Activated B cell treated with CpG ODN at 0.5 μM for 24 hours (primary cell): ENCODE data around the gene GLCCI1. TPM values are rescaled to one million over a fixed set of nuclear protein-coding genes. Genes with fewer than 3 reads are reported as not detected.
A peak's percentile ranks its signal among the peaks of the same experiment; 100 is the strongest.

Experiments used
- ATAC-seq: fragments of 200-7000 bp; cut with Tn5 transposase; one replicate; pipeline ENCODE4 v1.10.0; 2021; ENCODE audit warnings: low read depth, mild to moderate bottlenecking, moderate library complexity
- CTCF ChIA-PET: fragments of 350-600 bp; sonication (Branson Sonifier 250); formaldehyde crosslinking; loops from one replicate; lab custom pipeline; 2021; ENCODE audit warnings: antibody characterized with exemption; lab: Charles Lee
- POLR2A ChIA-PET: fragments of 350-600 bp; sonication (Branson Sonifier 250); formaldehyde crosslinking; loops from one replicate; lab custom pipeline; 2021; ENCODE audit warnings: antibody characterized with exemption; lab: Charles Lee
- DNase-seq: peaks from one replicate; pipeline ENCODE4 v3.0.0; 2022
- H3K27ac Mint-ChIP-seq: one replicate; pipeline ENCODE4 v1.8.0; 2020; ENCODE audit warnings: mixed read lengths
- H3K27me3 Mint-ChIP-seq: one replicate; pipeline ENCODE4 v1.8.0; 2021; ENCODE audit warnings: mixed read lengths
- H3K36me3 Mint-ChIP-seq: one replicate; pipeline ENCODE4 v1.8.0; 2021; ENCODE audit warnings: low read depth, mixed read lengths
- H3K4me1 Mint-ChIP-seq: one replicate; pipeline ENCODE4 v1.8.0; 2021; ENCODE audit warnings: mixed read lengths
- H3K4me3 Mint-ChIP-seq: one replicate; pipeline ENCODE4 v1.8.0; 2020; ENCODE audit warnings: mild to moderate bottlenecking, mixed read lengths
- H3K9me3 Mint-ChIP-seq: one replicate; pipeline ENCODE4 v1.8.0; 2020; ENCODE audit warnings: mixed read lengths
- intact Hi-C: fragments of 100-400 bp; cut with micrococcal nuclease; formaldehyde crosslinking; loops from one replicate; pipeline ENCODE4 v1.15.1; 2024
- total RNA-seq: library from RNA; stranded (reverse); gene quantifications from 2 replicates; pipeline ENCODE4 v1.2.3, GENCODE V29; 2022
- TF ChIP-seq, protein P1 (sequence below): fragments of 200-600 bp; IDR thresholded peaks from one replicate; pipeline ENCODE4 v1.8.0; 2022; ENCODE audit warnings: antibody characterized with exemption, mild to moderate bottlenecking

Gene GLCCI1
- total RNA-seq, 1 donor from 2014 or later, result 37.4 TPM

DNA sequence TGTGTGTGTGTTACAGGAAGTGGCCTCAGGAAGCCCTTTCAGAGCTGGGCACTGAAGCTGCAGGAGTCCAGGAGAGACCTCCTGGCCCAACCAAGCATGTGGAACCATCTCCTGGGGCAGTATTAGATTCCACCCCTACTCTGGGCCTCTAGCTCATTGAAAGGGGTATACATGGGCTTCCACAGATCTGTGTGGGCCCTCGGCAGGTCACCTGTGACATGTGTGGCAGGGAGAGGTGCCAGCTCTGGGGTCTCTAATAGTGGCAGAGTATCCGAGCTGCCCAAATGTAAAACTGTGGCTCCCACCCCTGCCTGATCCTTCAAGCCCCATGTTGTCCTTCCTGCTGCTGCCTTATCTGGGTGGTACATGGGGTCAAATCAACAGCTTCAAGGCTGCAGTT is 144.1 kb downstream of the GLCCI1 start:
- TF ChIP-seq, protein P1, sequence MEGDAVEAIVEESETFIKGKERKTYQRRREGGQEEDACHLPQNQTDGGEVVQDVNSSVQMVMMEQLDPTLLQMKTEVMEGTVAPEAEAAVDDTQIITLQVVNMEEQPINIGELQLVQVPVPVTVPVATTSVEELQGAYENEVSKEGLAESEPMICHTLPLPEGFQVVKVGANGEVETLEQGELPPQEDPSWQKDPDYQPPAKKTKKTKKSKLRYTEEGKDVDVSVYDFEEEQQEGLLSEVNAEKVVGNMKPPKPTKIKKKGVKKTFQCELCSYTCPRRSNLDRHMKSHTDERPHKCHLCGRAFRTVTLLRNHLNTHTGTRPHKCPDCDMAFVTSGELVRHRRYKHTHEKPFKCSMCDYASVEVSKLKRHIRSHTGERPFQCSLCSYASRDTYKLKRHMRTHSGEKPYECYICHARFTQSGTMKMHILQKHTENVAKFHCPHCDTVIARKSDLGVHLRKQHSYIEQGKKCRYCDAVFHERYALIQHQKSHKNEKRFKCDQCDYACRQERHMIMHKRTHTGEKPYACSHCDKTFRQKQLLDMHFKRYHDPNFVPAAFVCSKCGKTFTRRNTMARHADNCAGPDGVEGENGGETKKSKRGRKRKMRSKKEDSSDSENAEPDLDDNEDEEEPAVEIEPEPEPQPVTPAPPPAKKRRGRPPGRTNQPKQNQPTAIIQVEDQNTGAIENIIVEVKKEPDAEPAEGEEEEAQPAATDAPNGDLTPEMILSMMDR, result no peak
- CTCF ChIA-PET, result interaction anchor here (0.9 kb wide), 1 partner anchor 77 kb away, joined by 3 read pairs; no protein-coding TSS in a partner anchor
- POLR2A ChIA-PET, result interaction anchor here (0.7 kb wide), 1 partner anchor 142 kb away, joined by 5 read pairs; no protein-coding TSS in a partner anchor
- no peaks in the 10 kb centered on the region for H3K36me3 Mint-ChIP-seq
- intact Hi-C loops, result loop anchor here (10.0 kb wide), 1 partner anchor 858 kb away; no protein-coding TSS in a partner anchor
- peaks cover 49% of the 10 kb centered on the region for H3K4me1 Mint-ChIP-seq
- no peaks in the 10 kb centered on the region for H3K27me3 Mint-ChIP-seq
- peaks cover 11% of the 10 kb centered on the region for H3K9me3 Mint-ChIP-seq
- ATAC-seq (no peak), DNase-seq (no peak)
- no peak overlapping the region for H3K4me3 Mint-ChIP-seq
- H3K27ac Mint-ChIP-seq, result no peak overlapping the region

DNA sequence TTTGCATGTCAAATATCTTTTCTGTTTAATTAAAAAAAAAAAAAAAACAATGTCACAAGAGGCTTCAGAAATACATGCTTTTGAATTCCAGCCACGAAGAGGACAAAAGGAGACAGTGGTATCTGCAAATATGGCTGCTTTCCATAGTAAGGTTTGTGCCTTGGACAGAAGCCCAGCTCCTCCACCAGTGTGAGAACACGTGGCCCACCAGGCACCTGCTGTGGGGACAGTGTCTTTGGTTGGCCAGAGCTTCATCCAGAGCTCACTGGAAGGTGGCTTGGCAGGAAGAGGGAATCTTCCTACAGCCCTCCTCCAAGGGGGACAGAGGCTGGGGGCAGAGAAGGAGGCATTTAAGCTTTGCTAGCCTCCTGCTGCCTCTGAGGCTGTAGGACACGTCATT is 144.6 kb downstream of the GLCCI1 start:
- H3K36me3 Mint-ChIP-seq, result no peaks in the 10 kb centered on the region
- POLR2A ChIA-PET, result interaction anchor here (0.7 kb wide), 3 partner anchors 81 to 544 kb away, joined by 3 to 5 read pairs (median 5); no protein-coding TSS in a partner anchor
- ATAC-seq, result no peak
- H3K4me1 Mint-ChIP-seq, result peaks cover 49% of the 10 kb centered on the region
- no peak overlapping the region for H3K4me3 Mint-ChIP-seq
- intact Hi-C loops, result loop anchor here (10.0 kb wide), 1 partner anchor 858 kb away; no protein-coding TSS in a partner anchor
- H3K27me3 Mint-ChIP-seq, result no peaks in the 10 kb centered on the region
- H3K27ac Mint-ChIP-seq, result no peak overlapping the region
- no peak for DNase-seq
- CTCF ChIA-PET, result interaction anchor here (0.9 kb wide), 1 partner anchor 78 kb away, joined by 3 read pairs; no protein-coding TSS in a partner anchor
- TF ChIP-seq, protein P1, result no peak
- peaks cover 11% of the 10 kb centered on the region for H3K9me3 Mint-ChIP-seq

DNA sequence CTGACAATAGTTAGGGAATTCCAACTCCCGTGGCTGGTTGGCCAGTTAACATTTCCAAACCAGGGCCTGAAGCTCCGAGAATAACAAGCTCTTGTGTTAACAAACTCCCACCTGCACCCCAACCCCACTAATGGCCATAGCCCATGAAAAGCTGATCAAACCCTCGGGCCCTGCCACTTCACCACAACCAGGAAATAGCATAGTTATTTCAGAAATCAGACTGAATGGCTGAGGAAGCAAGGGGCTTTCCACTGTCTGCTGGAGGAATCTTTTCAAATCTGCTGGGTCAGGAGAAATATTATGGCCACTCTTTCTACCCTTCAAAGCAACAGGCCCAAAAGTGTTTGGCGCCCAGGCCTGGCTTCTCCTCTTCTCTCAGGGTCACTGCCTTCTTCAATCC is 145.6 kb downstream of the GLCCI1 start:
- Mint-ChIP-seq H3K27me3 (no peaks in the 10 kb centered on the region), H3K27ac (peak overlapping the region; percentile 74), H3K4me1 (peaks cover 49% of the 10 kb centered on the region), H3K36me3 (no peaks in the 10 kb centered on the region), H3K4me3 (peak overlapping the region; percentile 53), H3K9me3 (peaks cover 11% of the 10 kb centered on the region)
- ATAC-seq (peak; percentile 36), DNase-seq (no peak)
- intact Hi-C loops, result loop anchor here (2.0 to 10.0 kb wide), 4 partner anchors 21 to 859 kb away; no protein-coding TSS in a partner anchor
- ChIA-PET POLR2A (interaction anchor here (0.6 to 3.6 kb wide), 5 partner anchors 11 to 146 kb away, joined by 4 to 23 read pairs (median 7); partner anchors contain the start of gene GLCCI1), CTCF (no interaction called here)
- TF ChIP-seq, protein P1, result no peak

DNA sequence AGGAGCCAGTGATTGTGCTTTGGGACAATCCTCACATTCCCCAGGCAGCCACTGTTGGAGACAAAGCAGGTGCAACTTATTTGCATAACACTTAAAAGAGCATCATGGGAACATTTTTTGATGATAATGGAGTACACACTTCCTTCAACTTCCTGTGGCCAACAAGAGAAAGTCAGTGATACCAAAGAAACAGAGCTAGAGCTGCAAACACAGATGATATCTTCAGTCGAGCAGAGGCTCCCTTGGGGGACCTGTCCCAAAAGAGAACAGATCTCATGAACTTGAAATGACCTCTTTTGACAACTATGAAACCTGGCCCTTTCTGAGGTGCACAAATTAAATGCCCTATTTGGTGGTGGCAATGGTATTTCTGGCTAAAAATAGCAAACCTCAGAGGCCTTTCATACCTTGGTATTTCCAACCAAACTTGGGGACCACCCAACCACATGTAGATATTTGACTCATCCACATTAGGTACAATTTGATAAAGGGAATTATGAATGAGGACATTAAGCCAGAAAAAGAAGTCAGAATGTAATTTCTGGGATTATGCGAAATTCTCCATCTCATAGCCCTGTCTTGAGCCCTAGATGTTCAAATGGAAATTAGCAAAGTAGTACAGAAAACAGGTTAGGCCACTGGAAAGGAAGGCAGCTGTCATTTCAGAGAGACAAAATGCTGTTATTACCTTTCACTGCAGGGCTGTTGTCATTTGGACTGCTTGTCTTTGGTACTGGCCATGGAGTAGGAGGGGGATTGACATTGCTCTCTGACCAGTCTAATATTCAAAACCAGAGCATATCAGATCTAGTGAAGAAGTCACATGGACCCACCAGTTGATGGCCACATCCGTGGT is 147.2 kb downstream of the GLCCI1 start:
- Mint-ChIP-seq H3K9me3 (peaks cover 11% of the 10 kb centered on the region), H3K36me3 (no peaks in the 10 kb centered on the region), H3K27me3 (no peaks in the 10 kb centered on the region), H3K4me1 (peaks cover 48% of the 10 kb centered on the region), H3K27ac (peak overlapping the region; percentile 74), H3K4me3 (peak overlapping the region; percentile 46)
- TF ChIP-seq, protein P1, result no peak
- DNase-seq (no peak), ATAC-seq (peak; percentile 92)
- intact Hi-C loops, result loop anchor here (1.0 to 10.0 kb wide), 7 partner anchors 10 to 861 kb away; partner anchors contain the start of gene GLCCI1
- CTCF ChIA-PET, result interaction anchor here (0.7 to 1.0 kb wide), 2 partner anchors 10 to 16 kb away, joined by 3 to 6 read pairs; no protein-coding TSS in a partner anchor
- POLR2A ChIA-PET, result interaction anchor here (0.6 to 3.6 kb wide), 6 partner anchors 9 to 181 kb away, joined by 3 to 23 read pairs (median 6); no protein-coding TSS in a partner anchor
